Left lung (tissue), 8 donors: Measurements from ENCODE around the gene SLC46A1. TPM values are rescaled to one million over a fixed set of nuclear protein-coding genes. Genes with fewer than 3 reads are reported as not detected.

ENCODE experiments used
- microRNA-seq, 2 donors: library from miRNA; unstranded; fragments of <30 nt; microRNA quantifications; one replicate each; pipeline ENCODE4, GENCODE V29; 2019
- polyA plus RNA-seq, 6 donors: library from polyadenylated mRNA; unstranded; fragments of 120-200 nt; gene quantifications; one replicate each; pipeline ENCODE4 v1.2.1, GENCODE V29; 2013; ENCODE audit not compliant: insufficient read length in 6 of 6
- total RNA-seq, 2 donors: library from RNA; stranded (reverse); fragmentation: NEBNext Ultra II Directional; extraction: Animal tissue kit (Norgen Biotek cat#: 25700); gene quantifications; one replicate each; pipeline ENCODE4 v1.2.1, GENCODE V29; 2021
- donor health status: DM: no; HTN: yes; CAD: no.
- donor health status: DM: no; HTN: no; CAD: no.

The SLC46A1 gene
- total and polyA plus RNA-seq, 8 donors = 7.9 to 28.8 (median 11.4) TPM

Small RNAs within 50 kb of the gene (microRNA-seq; reads per million reads assigned to microRNA genes)
- 0.82 to 1.0 reads per million in 2 donors for gene MIR4723

Other genes starting within 250 kb of the SLC46A1 start
- 10 to 100 TPM; 27.0 to 69.3 TPM for gene TMEM97, start 87.0 kb downstream of the SLC46A1 start, total RNA-seq
- 10 to 100 TPM; 39.6 to 53.9 (median 45.0) TPM for gene TMEM97, start 87.0 kb downstream of the SLC46A1 start, polyA plus RNA-seq
- 10 to 100 TPM; 27.6 to 42.2 TPM for gene IFT20, start 70.7 kb downstream of the SLC46A1 start, total RNA-seq
- 10 to 100 TPM; 51.0 to 60.4 (median 56.8) TPM for gene IFT20, start 70.7 kb downstream of the SLC46A1 start, polyA plus RNA-seq
- gene TNFAIP1, start 70.5 kb downstream of the SLC46A1 start, total RNA-seq = 10 to 100 TPM; 57.6 to 80.7 TPM
- gene TNFAIP1, start 70.5 kb downstream of the SLC46A1 start, polyA plus RNA-seq = 10 to 100 TPM; 34.2 to 41.6 (median 40.2) TPM
- gene POLDIP2, start 48.7 kb downstream of the SLC46A1 start, total RNA-seq = 10 to 100 TPM; 65.6 to 76.8 TPM
- gene POLDIP2, start 48.7 kb downstream of the SLC46A1 start, polyA plus RNA-seq = 10 to 100 TPM; 56.0 to 67.8 (median 62.1) TPM
- not detected for gene SEBOX, start 41.0 kb downstream of the SLC46A1 start, total RNA-seq
- not detected for gene SEBOX, start 41.0 kb downstream of the SLC46A1 start, polyA plus RNA-seq
- gene VTN, start 35.9 kb downstream of the SLC46A1 start, total RNA-seq = 1 to 10 TPM in 1 of 2 donors, under 1 TPM in 1; 0.50 to 1.6 TPM
- 1 to 10 TPM in 2 of 6 donors, under 1 TPM in 4; 0.42 to 2.2 (median 0.94) TPM for gene VTN, start 35.9 kb downstream of the SLC46A1 start, polyA plus RNA-seq
- gene SARM1, start 34.5 kb downstream of the SLC46A1 start, total RNA-seq = 10 to 100 TPM; 12.9 to 19.9 TPM
- gene SARM1, start 34.5 kb downstream of the SLC46A1 start, polyA plus RNA-seq = 10 to 100 TPM; 11.7 to 15.3 (median 12.9) TPM
- gene SLC13A2, start 67.4 kb upstream of the SLC46A1 start, total RNA-seq = not detected
- under 1 TPM; 0.13 to 0.60 (median 0.42) TPM for gene SLC13A2, start 67.4 kb upstream of the SLC46A1 start, polyA plus RNA-seq
- under 1 TPM; 0.18 to 0.29 TPM for gene FOXN1, start 100.1 kb upstream of the SLC46A1 start, total RNA-seq
- under 1 TPM; 0.06 to 0.23 (median 0.15) TPM for gene FOXN1, start 100.1 kb upstream of the SLC46A1 start, polyA plus RNA-seq
- gene UNC119, start 146.4 kb upstream of the SLC46A1 start, total RNA-seq = 10 to 100 TPM; 25.7 to 28.9 TPM
- gene UNC119, start 146.4 kb upstream of the SLC46A1 start, polyA plus RNA-seq = 10 to 100 TPM; 29.1 to 36.7 (median 35.9) TPM
- gene PIGS, start 165.3 kb upstream of the SLC46A1 start, total RNA-seq = 10 to 100 TPM; 59.6 to 63.3 TPM
- gene PIGS, start 165.3 kb upstream of the SLC46A1 start, polyA plus RNA-seq = 10 to 100 TPM; 57.9 to 66.6 (median 64.0) TPM
- 10 to 100 TPM; 10.9 to 15.2 TPM for gene ALDOC, start 170.7 kb upstream of the SLC46A1 start, total RNA-seq
- gene ALDOC, start 170.7 kb upstream of the SLC46A1 start, polyA plus RNA-seq = 10 to 100 TPM; 17.7 to 25.5 (median 20.8) TPM
- gene SPAG5, start 192.8 kb upstream of the SLC46A1 start, total RNA-seq = 10 to 100 TPM in 1 of 2 donors, 1 to 10 TPM in 1; 9.5 to 15.2 TPM
- gene SPAG5, start 192.8 kb upstream of the SLC46A1 start, polyA plus RNA-seq = 10 to 100 TPM; 40.4 to 91.5 (median 63.4) TPM
- 10 to 100 TPM in 1 of 2 donors, 1 to 10 TPM in 1; 8.4 to 10.0 TPM for gene RSKR, start 208.0 kb upstream of the SLC46A1 start, total RNA-seq
- gene RSKR, start 208.0 kb upstream of the SLC46A1 start, polyA plus RNA-seq = 10 to 100 TPM; 18.9 to 31.6 (median 26.4) TPM
- 100 to 1,000 TPM; 139 to 184 TPM for gene BLTP2, start 238.9 kb upstream of the SLC46A1 start, total RNA-seq
- gene BLTP2, start 238.9 kb upstream of the SLC46A1 start, polyA plus RNA-seq = 100 to 1,000 TPM in 1 of 6 donors, 10 to 100 TPM in 5; 86.8 to 109 (median 92.7) TPM